ENCODE data around the gene HSPA12A.

HSPA12A gene

GRCh38 chr10:116718058-116718457 is 24.3 kb downstream of the HSPA12A start:
- no peak overlapping the region for H3K27ac ChIP-seq (ENCODE audit: extremely low read depth, low read depth, low read length)
- CTCF ChIA-PET, result interaction anchor here (0.7 to 1.4 kb wide), 2 partner anchors 36 to 1038 kb away, joined by 3 to 5 read pairs; no protein-coding TSS in a partner anchor
- no peaks in the 10 kb centered on the region for H3K36me3 ChIP-seq (ENCODE audit: control insufficient read depth in 2 of 2, insufficient read depth in 1 of 2, low read length in 2 of 2)
- POLR2A ChIA-PET, result no interaction called here
- no peak overlapping the region for H3K4me3 ChIP-seq (ENCODE audit: low read depth, low read length)
- peaks cover 6% of the 10 kb centered on the region; the same call in 1 of the 2 replicates for H3K4me1 ChIP-seq (ENCODE audit: control insufficient read depth, insufficient read depth, low read length)
- no peak for TF ChIP-seq SCRT1 (tag by site-specific recombination; IDR thresholded peaks at IDR 0.05; ENCODE audit: borderline replicate concordance)
- TF ChIP-seq ZNF670 (tag by site-specific recombination; IDR thresholded peaks at IDR 0.05; ENCODE audit: low read depth), result no peak
- no peak for TF ChIP-seq ZNF311 (tag by site-specific recombination; IDR thresholded peaks at IDR 0.05; ENCODE audit: borderline replicate concordance)
- TF ChIP-seq ZFP3 (tag by site-specific recombination; IDR thresholded peaks at IDR 0.05; ENCODE audit: low read depth), result no peak
- no peak for TF ChIP-seq BCL11A (tag by site-specific recombination; IDR thresholded peaks at IDR 0.05; ENCODE audit: low read depth)
- TF ChIP-seq ZNF16 (tag by site-specific recombination; IDR thresholded peaks at IDR 0.05; ENCODE audit: low read depth), result no peak
- TF ChIP-seq ZNF488 (tag by site-specific recombination; IDR thresholded peaks at IDR 0.05), result no peak
- no peak for TF ChIP-seq ZBTB20 (tag by site-specific recombination; IDR thresholded peaks at IDR 0.05)
- no peak for TF ChIP-seq ZFP37 (tag by site-specific recombination; IDR thresholded peaks at IDR 0.05)
- no peak for TF ChIP-seq ZNF354C (tag by site-specific recombination; IDR thresholded peaks at IDR 0.05; ENCODE audit: borderline replicate concordance, low read depth)
- no peak for TF ChIP-seq ZNF146 (tag by site-specific recombination; IDR thresholded peaks at IDR 0.05)
- TF ChIP-seq ZNF223 (tag by site-specific recombination; IDR thresholded peaks at IDR 0.05), result no peak
- no peak for TF ChIP-seq ZNF513 (tag by site-specific recombination; IDR thresholded peaks at IDR 0.05)
- no peak for TF ChIP-seq ZNF629 (tag by site-specific recombination; IDR thresholded peaks at IDR 0.05)
- TF ChIP-seq ZSCAN18 (tag by site-specific recombination; IDR thresholded peaks at IDR 0.05), result no peak
- TF ChIP-seq ZSCAN5A (tag by site-specific recombination; IDR thresholded peaks at IDR 0.05), result no peak
- no peak for TF ChIP-seq ZNF202 (tag by site-specific recombination; IDR thresholded peaks at IDR 0.05; ENCODE audit: borderline replicate concordance)
- H3K9me3 ChIP-seq (ENCODE audit: control insufficient read depth, insufficient read depth, low read depth, low read length), result no peaks in the 10 kb centered on the region

- no peak overlapping the region for H3K4me3 ChIP-seq (ENCODE audit: low read depth, low read length)
- no peaks in the 10 kb centered on the region for H3K9me3 ChIP-seq (ENCODE audit: control insufficient read depth, insufficient read depth, low read depth, low read length)
- H3K4me1 ChIP-seq (ENCODE audit: control insufficient read depth, insufficient read depth, low read length), result peaks cover 4% of the 10 kb centered on the region; the same call in 1 of the 2 replicates
- H3K27ac ChIP-seq (ENCODE audit: extremely low read depth, low read depth, low read length), result no peak overlapping the region
- POLR2A ChIA-PET, result no interaction called here
- CTCF ChIA-PET, result interaction anchor here (0.6 to 1.4 kb wide), 3 partner anchors 72 to 535 kb away, joined by 3 read pairs; no protein-coding TSS in a partner anchor
- H3K36me3 ChIP-seq (ENCODE audit: control insufficient read depth in 2 of 2, insufficient read depth in 1 of 2, low read length in 2 of 2), result no peaks in the 10 kb centered on the region
- TF ChIP-seq ZNF639 (tag by site-specific recombination; IDR thresholded peaks at IDR 0.05), result no peak
- no peak for TF ChIP-seq ZNF266 (tag by site-specific recombination; IDR thresholded peaks at IDR 0.05; ENCODE audit: low read depth)
- TF ChIP-seq ZNF169 (tag by site-specific recombination; IDR thresholded peaks at IDR 0.05), result no peak
- TF ChIP-seq BCL6B (tag by site-specific recombination; IDR thresholded peaks at IDR 0.05), result no peak
- TF ChIP-seq ZNF157 (tag by site-specific recombination; IDR thresholded peaks at IDR 0.05), result no peak
- TF ChIP-seq ZNF473 (tag by site-specific recombination; IDR thresholded peaks at IDR 0.05), result no peak
- no peak for TF ChIP-seq ZNF777 (tag by site-specific recombination; IDR thresholded peaks at IDR 0.05; ENCODE audit: borderline replicate concordance)
- TF ChIP-seq ZNF138 (tag by site-specific recombination; IDR thresholded peaks at IDR 0.05; ENCODE audit: borderline replicate concordance), result no peak
- no peak for TF ChIP-seq ZSCAN5A (tag by site-specific recombination; IDR thresholded peaks at IDR 0.05)
Observed at GRCh38 chr10:116716381-116716780, 26.0 kb downstream of the HSPA12A start.

Data from HEK293 (cell line).